Stimulated activated CD4-positive, alpha-beta T cell treated with anti-CD3 and anti-CD28 coated beads, TNF-alpha, amount 100 ng/mL, for 1 hour (primary cell): ENCODE results near the gene NOL3.
"Not testable (repeated sequence)": the region's sequence is repeated elsewhere in the genome, so short reads cannot be mapped to it uniquely, and the experiment has no call there.

Source experiments
- DNase-seq, 3 donors: peaks; one replicate each; pipeline ENCODE4 v3.0.0-alpha.2; 2020; ENCODE audit warnings: low read depth in 3 of 3, low spot score in 1 of 3

The NOL3 gene

DNA sequence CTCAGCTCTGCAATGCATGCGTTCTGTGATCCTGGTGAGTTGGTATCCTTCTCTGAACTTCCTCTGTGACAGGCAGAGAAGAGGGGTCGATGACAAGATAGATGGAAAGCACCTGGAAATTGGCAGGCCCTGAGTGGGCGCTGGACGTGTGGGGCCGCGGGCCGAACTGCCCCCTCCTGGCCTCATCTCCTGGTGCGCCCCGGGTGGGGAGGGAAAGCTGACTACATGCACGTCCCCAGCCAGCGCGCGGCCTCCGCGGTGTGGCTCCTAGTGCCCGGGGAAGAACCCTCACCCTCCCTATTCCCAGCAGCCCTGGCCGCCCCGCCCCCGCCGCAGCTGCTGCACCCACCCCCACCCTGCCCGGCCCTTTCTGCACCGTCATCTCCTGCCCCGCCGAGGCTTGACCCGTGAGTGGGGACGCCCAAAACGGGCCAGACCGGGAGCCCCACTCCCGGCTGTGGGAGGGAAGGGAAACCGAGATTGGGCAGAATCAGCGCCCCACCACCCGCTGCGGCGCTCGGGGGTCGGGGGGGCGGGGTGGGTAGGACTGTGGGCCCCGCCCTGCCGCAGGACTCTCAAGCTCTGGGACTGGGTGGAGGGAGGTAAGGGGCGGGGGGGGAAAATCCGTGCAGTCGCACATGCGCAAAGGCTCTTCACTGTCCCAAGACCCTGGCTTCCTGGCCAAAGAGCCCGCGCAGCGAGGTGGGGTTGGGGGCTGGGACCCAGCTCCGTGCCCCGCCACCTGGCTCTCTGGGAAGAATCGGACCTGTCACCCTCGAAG is at the start of gene NOL3:
NOL3 (plus strand) TSS at position 371 of the 781 bp plus-strand sequence.
- no peak for DNase-seq

GRCh38 chr16:67122799-67123198 is 47.5 kb upstream of the NOL3 start:
- DNase-seq = not testable (repeated sequence)

DNA sequence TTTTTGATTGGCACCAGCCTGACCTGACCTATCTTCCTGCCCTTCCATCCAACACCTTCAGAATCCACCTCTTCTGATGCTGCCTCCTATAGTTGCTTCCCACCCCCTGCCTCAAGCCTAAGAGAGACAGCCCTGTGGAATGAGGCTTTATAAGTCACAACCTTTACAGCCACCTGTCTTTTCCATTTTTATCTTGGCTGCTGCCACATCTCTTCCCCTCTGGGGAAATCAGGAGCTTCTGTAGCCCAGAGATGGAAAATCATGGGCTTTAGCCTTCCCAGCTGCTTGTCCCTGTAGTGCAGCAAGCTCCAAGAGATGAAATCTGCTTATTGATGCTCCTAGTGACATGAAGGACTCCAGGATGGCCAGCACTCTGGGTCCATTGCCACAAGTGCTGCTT is 41.9 kb upstream of the NOL3 start:
- no peak for DNase-seq

DNA sequence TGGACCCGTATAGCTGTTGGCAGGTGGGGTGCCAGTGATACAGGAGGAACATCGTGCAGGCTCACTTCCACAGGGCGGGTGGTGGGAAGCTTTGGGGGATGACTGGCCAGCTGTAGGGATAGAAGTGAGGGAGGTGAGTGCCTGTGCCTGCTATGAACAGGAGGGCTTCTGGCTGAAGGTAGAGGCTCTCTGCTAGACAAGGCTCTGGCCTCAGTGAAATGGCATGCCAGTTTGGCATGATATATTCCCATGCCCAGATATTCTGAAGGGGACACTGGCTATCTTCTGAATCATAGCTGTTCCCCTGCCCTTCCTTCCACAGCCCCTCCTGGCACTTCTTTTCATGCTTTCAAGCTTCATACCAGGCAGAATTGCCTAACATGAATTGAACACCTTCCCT is 41.5 kb upstream of the NOL3 start:
- DNase-seq = no peak

DNA sequence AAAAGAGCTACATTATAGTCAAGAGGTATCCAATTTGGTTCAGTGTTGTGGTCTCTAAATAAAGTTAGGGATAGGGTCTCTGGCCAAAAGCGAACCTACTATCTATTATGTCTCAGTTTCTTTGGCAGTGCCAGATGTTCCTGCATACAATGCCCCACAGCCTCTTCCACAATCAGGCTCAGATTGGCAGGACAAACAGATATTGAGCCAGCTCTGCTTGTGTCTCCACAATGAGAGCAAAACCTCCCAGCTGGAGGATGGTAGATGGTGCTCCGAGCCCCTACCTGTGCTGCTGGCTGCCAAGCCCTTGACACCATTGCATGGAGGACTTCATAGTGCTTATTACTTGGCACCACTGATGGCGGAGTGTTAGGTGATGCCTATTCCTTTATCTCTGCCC is 40.9 kb upstream of the NOL3 start:
- no peak for DNase-seq

DNA sequence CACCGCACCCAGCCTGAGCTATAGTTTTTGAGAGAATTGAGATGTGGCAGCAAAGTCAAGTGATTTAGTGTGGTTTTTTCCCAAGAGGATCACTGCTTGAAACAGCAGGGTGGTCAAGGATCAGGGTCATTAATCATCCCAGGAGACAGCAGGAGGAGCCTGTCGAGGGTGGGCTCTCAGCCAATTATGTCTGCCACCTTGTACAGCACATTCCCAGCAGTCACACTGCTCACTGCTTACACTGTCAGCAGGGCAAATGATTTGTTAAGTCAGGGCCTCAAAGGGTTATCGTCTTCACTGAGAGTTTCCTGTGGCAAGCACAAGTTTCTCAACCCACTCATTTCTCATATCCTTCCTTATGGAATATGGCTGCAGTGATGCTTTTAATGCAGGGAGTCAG is 32.7 kb upstream of the NOL3 start:
- DNase-seq = no peak

- no peak for DNase-seq
These were observed 28.9 kb upstream of the NOL3 start for GRCh38 chr16:67141391-67141790.

GRCh38 chr16:67142342-67142741 is 28.0 kb upstream of the NOL3 start:
- no peak for DNase-seq

DNA sequence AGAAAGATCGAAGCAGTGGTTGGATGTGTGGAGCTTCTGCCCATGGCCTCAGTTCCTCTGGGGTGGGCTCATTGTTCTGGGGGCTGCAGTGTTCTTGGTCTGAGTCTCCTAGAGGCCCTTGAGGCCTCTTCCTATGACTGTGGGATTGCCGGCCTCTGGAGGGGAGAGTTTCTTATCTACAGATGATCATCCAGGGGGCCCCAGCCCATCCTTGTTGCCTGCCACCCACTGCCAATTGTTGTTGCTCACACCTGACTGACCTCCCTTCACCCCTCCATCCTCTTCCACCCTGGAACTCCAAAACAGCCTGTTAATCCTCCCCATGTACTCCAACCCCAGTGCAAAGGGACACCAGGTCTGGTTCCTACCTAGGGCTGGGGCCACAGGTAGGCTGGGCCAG is 25.4 kb upstream of the NOL3 start:
- DNase-seq = no peak

DNA sequence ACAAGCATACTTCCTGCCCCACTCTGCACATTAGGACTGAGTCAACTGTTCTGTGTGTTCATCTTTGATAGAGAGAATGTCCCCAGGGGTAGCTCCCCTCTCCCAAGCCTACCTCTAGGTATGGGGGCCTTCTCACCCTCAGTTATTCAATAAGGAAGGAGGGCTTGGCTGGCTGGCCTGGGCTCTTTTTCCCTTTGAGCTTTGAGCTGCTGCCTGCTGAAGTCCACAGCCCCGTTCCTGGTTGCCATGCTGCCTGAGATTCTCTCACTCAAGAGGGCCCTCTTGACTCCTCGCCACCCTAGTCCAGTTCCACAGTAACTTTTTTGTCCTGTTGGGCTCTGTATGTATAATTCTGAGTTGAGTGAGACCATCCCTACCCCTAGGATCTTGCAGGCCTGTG is 24.6 kb upstream of the NOL3 start:
- DNase-seq = no peak

GRCh38 chr16:67146523-67147357 is 23.6 kb upstream of the NOL3 start:
- no peak for DNase-seq

DNA sequence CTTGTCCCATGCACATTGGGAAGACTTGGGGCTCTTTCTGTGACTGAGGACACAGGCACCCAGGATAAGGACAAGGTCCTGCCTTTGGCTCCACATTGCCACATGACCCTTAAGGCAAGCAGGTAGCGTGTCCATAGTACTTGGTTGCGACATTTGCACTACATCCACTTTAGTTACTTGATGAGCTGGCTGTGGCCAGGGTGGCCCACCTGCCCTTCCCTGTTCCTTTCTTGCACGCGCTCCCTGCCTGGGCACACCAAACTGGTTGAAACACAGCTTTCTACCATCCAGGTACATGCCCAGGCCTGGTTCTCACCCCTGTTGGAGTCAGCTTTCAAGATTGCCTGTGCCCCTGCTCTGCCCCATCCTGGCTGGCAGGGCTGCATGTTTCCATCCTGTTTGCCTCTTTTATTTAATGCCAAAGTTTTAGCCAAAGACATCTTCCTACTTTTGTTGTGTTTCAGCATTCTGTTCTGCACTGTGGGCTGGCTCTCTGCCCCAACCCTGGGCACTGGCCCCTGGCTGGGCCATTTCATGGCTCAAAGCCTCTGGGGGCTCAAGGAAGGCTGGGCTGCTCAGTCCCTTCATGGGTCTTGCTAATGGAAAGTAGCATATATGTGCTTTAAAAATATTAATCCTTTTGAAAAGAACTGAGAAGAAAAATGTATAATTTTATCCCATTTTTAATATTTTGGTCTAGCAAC is 22.7 kb upstream of the NOL3 start:
- DNase-seq = no peak

GRCh38 chr16:67148221-67148620 is 22.1 kb upstream of the NOL3 start:
- DNase-seq = no peak

DNA sequence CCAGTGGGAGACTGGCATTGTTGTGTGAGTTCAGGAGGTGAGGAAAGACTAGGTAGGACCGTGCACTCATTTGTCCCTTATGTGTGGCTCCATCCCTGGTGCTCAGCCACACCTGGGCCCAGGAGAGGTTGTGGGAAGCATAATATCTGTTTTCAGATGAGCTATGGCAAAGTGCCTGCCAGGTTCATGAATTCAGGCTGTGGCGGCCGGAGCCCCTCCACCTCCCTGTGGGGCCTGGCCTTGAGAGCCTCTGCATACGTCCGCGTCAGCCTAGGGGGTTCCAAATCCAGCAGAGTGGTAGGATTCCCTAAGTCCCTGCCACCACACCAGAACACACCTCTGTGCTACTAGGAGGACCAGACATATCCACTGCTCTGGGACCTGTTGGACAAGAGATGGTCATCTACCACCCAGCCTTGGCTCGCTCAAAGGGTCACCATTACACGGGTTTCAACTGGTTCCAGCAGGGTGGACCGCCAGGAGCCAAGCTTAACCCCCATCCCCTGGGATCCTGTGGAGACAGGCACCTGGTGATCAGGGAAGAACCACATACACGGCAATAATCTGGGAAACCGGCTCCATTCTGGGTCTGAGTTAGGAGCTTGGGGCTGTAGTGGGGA is 21.6 kb upstream of the NOL3 start:
- no peak for DNase-seq

DNA sequence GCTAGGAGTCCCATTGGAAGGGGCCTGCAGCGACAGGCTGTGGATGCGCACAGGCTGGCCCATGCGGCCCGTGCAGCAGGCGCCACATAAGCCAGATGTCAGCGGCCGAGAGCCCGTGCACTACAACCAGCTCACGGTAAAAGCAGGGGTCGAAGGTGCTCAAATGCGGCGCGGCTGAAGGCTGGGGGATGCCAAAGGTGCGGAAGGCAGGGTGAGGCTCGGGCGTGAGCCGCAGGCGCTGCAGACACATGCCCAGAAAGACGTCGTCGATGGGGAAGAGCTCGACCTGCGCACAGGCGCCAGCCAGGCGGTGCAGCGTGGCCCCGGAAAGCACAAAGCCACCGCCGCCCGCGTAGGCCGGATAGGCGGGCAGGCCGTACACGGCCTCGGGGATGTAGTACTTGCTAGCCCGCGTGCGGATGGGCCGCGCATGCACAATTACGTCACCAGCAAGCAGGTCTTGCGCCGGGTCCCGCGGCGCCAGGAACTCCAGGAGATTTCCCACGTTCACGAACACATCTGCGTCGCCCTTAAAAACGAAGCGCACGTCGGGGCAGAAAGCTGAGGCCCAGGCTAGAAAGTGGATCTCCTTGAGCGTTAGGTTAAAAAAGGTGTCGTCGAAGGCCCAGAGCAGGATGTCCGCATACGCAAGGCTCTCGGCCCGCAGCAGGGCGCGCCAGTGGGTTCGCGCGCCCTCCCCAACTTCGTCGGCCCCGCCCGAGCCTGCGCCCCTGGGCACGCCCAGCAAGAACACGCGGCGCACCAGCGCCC is 20.9 kb upstream of the NOL3 start:
- DNase-seq = no peak

DNA sequence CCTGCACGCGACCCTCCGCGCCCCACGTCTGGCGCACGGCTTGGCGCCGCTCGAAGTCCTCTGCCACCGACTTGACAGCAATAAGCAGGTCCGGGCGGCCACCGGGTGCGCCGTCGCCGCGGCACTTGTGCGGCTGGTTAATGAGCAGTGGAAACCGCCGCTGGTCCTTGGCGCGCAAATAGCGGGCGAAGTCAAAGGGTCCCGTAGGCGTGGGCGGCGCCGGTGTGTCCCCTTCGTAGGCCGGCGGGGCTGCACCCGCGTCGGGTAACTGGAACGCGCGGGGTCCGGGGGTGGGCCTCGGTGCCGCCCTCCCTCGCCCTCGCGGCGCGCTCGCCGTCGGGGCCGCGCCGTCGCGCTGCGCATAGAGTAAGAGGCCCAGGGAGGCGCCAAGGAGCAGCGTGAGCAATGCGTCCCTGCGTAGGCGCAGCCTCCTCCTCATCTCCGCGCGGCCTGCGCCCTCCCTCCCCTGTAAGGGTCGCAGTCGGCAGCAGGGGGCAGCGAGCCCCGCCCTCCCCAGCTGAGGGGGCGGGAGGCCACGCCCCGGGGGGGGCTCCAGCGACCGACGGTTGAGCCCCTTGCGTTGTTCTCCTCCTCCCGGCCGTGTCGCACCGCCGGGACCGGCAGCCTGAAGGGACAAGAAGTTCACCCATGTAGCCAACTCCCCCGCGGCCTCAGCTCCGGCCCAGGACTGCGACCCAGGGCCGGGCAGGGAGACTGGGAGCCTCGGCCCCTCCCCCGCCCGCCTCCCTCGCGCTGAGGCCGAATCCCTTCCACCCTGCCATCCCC is 20.1 kb upstream of the NOL3 start:
- no peak for DNase-seq

- no peak for DNase-seq
These were observed 19.4 kb upstream of the NOL3 start, which contains the start of gene B3GNT9 for GRCh38 chr16:67150833-67151396. Gene B3GNT9 (minus strand): TSS chr16:67150998. CDS start chr16:67150485, 513 bp downstream.

DNA sequence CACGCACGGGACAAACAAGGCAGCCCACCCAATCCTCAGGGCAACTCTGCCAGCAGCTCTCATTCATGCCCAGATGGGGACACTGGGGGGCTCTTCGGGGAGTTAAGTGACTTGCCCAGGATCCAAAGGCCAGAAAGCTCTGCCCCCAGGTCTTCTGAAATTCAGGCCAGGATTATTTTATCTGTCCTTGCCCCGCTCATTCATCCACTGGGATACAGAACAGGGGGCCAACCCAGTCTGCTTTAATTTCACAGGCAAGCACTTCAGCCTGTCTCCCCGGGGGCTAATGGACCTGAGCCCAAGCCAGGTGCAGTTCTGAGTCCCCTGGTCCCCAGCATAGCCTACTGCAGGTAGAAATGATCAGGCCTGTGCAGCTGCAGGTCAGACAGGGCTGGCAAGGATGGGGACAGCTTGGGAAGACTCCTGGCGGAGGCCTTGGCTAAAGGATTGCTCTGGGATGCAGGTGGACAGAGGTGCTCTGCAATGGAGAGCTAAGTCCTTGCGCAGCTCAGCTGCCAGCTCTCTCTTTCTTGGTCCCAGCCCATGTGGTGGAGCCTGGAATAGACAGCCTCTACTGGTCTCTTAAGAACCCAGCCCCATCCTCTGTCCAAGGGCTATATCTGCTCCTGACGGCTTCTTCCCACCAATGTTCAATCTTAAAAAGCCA is 18.8 kb upstream of the NOL3 start:
- DNase-seq = no peak
